Measurements from ENCODE around the gene SLC50A1. TPM values are rescaled to one million over a fixed set of nuclear protein-coding genes. Genes with fewer than 3 reads are reported as not detected.
A peak's percentile ranks its signal among the peaks of the same experiment; 100 is the strongest.

SLC50A1 gene
- total RNA-seq, 2 experiments from 2014 or later = 50.4 to 52.6 TPM

- Mint-ChIP-seq H3K4me1 (peaks cover 5% of the 10 kb centered on the region), H3K27ac (no peak overlapping the region), H3K9me3 (no peaks in the 10 kb centered on the region), H3K36me3 (ENCODE audit: low read depth) (no peaks in the 10 kb centered on the region), H3K4me3 (no peak overlapping the region), H3K27me3 (peaks cover 51% of the 10 kb centered on the region)
- POLR2A ChIA-PET = no interaction called here
- DNase-seq = no peak
- CTCF ChIA-PET = interaction anchor here (1.2 to 1.4 kb wide), 2 partner anchors 30 to 51 kb away, joined by 4 to 5 read pairs; partner anchors contain the start of gene KRTCAP2
Measured at GRCh38 chr1:155121249-155121648, 14.4 kb upstream of the SLC50A1 start.

- Mint-ChIP-seq H3K9me3 (no peaks in the 10 kb centered on the region), H3K27ac (no peak overlapping the region), H3K4me1 (peaks cover 14% of the 10 kb centered on the region), H3K36me3 (ENCODE audit: low read depth) (no peaks in the 10 kb centered on the region), H3K27me3 (peaks cover 56% of the 10 kb centered on the region), H3K4me3 (no peak overlapping the region)
- ChIA-PET CTCF (interaction anchor here (0.8 to 1.2 kb wide), 4 partner anchors 31 to 53 kb away, joined by 3 to 4 read pairs (median 4); partner anchors contain the start of gene KRTCAP2), POLR2A (no interaction called here)
- no peak for DNase-seq
Measured at GRCh38 chr1:155122308-155122707, 13.3 kb upstream of the SLC50A1 start.

DNA sequence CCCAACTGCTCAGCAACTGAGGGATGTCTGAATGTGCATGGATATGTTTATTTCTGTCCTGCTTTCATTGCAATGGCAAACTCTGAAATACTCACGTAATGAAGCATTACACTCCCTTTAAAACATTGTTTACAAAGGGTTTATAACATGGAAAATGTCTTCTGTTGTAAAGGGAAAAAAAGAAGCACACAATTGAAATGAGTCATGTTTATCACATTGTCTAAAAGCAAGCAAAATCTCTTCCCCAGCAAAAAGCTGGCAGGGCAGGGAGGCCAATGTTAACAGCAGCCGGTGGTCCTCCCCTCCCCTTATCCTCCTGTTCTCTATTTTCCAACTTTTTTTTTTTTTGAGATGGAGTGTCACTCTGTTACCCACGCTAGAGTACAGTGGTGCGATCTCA, 11.9 kb upstream of the SLC50A1 start:
- POLR2A ChIA-PET = no interaction called here
- no peak overlapping the region for H3K4me3 Mint-ChIP-seq
- DNase-seq = no peak
- no peaks in the 10 kb centered on the region for H3K36me3 Mint-ChIP-seq (ENCODE audit: low read depth)
- H3K27me3 Mint-ChIP-seq = peaks cover 65% of the 10 kb centered on the region
- CTCF ChIA-PET = no interaction called here
- H3K4me1 Mint-ChIP-seq = peaks cover 24% of the 10 kb centered on the region
- H3K9me3 Mint-ChIP-seq = no peaks in the 10 kb centered on the region
- H3K27ac Mint-ChIP-seq = no peak overlapping the region

- H3K4me1 Mint-ChIP-seq = peaks cover 29% of the 10 kb centered on the region
- H3K27me3 Mint-ChIP-seq = peaks cover 71% of the 10 kb centered on the region
- no peak for DNase-seq
- H3K27ac Mint-ChIP-seq = no peak overlapping the region
- no peaks in the 10 kb centered on the region for H3K36me3 Mint-ChIP-seq (ENCODE audit: low read depth)
- no peak overlapping the region for H3K4me3 Mint-ChIP-seq
- POLR2A ChIA-PET = no interaction called here
- CTCF ChIA-PET = interaction anchor here (1.0 to 1.4 kb wide), 3 partner anchors 29 to 43 kb away, joined by 3 to 6 read pairs (median 3); no protein-coding TSS in a partner anchor
- no peaks in the 10 kb centered on the region for H3K9me3 Mint-ChIP-seq
Measured at GRCh38 chr1:155124503-155125463, 10.9 kb upstream of the SLC50A1 start.

DNA sequence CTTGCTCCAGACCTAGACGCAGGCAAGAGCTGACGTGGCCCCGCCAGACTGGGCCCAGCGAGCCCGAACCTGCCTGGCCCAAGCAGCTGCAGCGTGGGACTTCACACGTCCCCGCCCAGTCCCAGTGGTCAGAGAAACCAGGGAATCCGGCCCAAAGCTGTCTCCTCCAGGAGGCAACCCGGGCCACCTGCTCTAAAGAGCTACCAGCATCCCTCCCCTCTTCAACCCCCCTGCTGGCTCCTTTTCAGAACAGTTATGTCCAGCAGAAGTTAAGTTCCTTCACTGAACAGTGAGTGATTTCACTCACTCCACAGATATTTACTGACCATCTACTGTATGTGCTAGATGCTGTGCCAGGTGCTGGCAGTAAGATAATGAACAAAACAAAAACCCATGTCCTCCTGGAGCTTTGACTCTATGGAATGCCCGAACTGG, 10.1 kb upstream of the SLC50A1 start:
- H3K27me3 Mint-ChIP-seq = peaks cover 69% of the 10 kb centered on the region
- POLR2A ChIA-PET = interaction anchor here (1.1 kb wide), 1 partner anchor 10 kb away, joined by 3 read pairs; the partner anchor contains the start of gene SLC50A1
- no peak overlapping the region for H3K27ac Mint-ChIP-seq
- peaks cover 29% of the 10 kb centered on the region for H3K4me1 Mint-ChIP-seq
- no peak overlapping the region for H3K4me3 Mint-ChIP-seq
- no peaks in the 10 kb centered on the region for H3K36me3 Mint-ChIP-seq (ENCODE audit: low read depth)
- CTCF ChIA-PET = interaction anchor here (0.9 to 1.4 kb wide), 4 partner anchors 30 to 43 kb away, joined by 3 to 6 read pairs (median 4); no protein-coding TSS in a partner anchor
- no peak for DNase-seq
- no peaks in the 10 kb centered on the region for H3K9me3 Mint-ChIP-seq

DNA sequence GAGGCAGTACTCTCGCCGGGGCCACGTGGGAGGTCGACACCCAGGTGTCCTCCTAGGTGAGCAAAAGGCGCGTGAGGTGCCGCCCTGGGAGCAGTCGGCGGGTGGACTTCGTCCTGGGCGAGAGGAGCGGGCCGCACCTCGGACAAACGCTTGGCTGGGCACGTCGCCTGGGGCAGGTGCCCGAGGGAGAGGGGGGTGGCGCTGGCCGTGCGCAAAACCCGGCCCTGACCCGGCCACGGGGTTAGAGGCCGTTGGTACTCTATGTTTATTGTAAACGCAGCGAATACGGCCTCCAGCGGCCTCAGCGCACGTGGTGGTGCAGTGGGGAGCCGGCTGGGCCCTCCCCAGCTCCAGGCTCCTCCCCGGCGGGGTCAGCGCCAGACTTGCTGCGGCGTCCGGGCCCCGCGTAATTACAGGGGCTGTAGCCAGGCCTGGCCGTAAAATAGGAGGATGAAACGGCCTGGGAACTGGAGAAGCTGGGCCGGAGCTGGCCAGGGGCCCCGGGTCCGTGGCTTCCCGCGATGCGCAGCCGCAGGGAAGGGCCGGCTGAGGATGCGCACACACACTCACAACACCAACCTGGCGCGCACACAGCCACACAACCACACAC, 9.6 kb upstream of the SLC50A1 start:
- peaks cover 29% of the 10 kb centered on the region for H3K4me1 Mint-ChIP-seq
- H3K27me3 Mint-ChIP-seq = peaks cover 71% of the 10 kb centered on the region

GRCh38 chr1:155126556-155127104, 9.0 kb upstream of the SLC50A1 start:
- Mint-ChIP-seq H3K36me3 (ENCODE audit: low read depth) (no peaks in the 10 kb centered on the region), H3K9me3 (no peaks in the 10 kb centered on the region), H3K27me3 (peaks cover 67% of the 10 kb centered on the region), H3K27ac (no peak overlapping the region), H3K4me1 (peaks cover 29% of the 10 kb centered on the region), H3K4me3 (peak overlapping the region; percentile 66)
- ChIA-PET POLR2A (interaction anchor here (1.1 kb wide), 1 partner anchor 9 kb away, joined by 3 read pairs; the partner anchor contains the start of gene SLC50A1), CTCF (interaction anchor here (1.4 kb wide), 1 partner anchor 46 kb away, joined by 3 read pairs; the partner anchor contains the start of gene KRTCAP2)
- no peak for DNase-seq

More for the DNA sequence above, 9.6 kb upstream of the SLC50A1 start:
- ChIA-PET CTCF (interaction anchor here (0.9 to 1.4 kb wide), 3 partner anchors 31 to 42 kb away, joined by 3 to 6 read pairs (median 4); no protein-coding TSS in a partner anchor), POLR2A (interaction anchor here (1.1 kb wide), 1 partner anchor 9 kb away, joined by 3 read pairs; the partner anchor contains the start of gene SLC50A1)
- Mint-ChIP-seq H3K36me3 (ENCODE audit: low read depth) (no peaks in the 10 kb centered on the region), H3K9me3 (no peaks in the 10 kb centered on the region), H3K4me3 (no peak overlapping the region), H3K27ac (no peak overlapping the region)
- no peak for DNase-seq

- ChIA-PET POLR2A (no interaction called here), CTCF (interaction anchor here (1.4 kb wide), 1 partner anchor 46 kb away, joined by 3 read pairs; the partner anchor contains the start of gene KRTCAP2)
- H3K4me1 Mint-ChIP-seq = peaks cover 31% of the 10 kb centered on the region
- no peak within 1 kb of the TSS for H3K27ac Mint-ChIP-seq
- DNase-seq = no peak
- H3K27me3 Mint-ChIP-seq = peaks cover 66% of the 10 kb centered on the region
- peaks cover 2% of the 10 kb centered on the region for H3K36me3 Mint-ChIP-seq (ENCODE audit: low read depth)
- H3K4me3 Mint-ChIP-seq = peak within 1 kb of the TSS; percentile 66
- no peaks in the 10 kb centered on the region for H3K9me3 Mint-ChIP-seq
Measured at GRCh38 chr1:155127105-155127966, 8.3 kb upstream of the SLC50A1 start, which contains the start of gene EFNA1. TSS of gene EFNA1 (plus strand) at chr1:155127876. CDS start at chr1:155127978, 102 bp downstream.

DNA sequence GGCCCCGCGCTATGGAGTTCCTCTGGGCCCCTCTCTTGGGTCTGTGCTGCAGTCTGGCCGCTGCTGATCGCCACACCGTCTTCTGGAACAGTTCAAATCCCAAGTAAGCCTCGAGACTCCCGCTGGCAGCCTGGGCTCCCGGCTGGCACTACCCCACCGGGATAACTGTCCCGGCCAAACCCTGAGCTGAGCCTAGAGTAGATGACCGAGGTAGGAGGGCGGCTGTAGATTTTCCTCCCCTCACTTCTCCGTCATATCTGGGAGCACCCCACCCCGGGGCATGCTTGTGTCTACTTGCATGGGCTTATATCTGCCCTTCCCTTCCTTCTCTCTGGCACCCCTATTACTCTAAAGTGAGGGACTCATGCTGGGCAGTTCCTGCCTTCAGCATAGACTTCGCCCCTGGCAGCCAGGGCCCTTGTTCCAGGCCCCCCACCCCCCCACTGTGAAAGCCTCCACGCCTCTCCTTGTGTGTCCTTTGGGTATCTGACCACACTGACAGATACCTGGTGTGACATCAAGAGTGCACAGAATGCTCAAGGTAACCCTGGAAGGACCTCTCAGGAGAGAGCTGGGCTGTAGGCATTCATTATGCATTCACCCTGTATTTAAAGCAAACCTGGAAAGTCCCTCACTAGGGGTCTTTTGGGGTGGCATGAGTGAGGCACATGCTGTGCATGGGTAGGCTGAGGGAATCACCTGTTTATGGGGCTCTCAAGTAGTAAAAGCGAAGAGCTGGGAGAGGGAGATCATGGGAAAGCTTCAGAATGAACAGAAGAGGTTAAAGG, 7.5 kb upstream of the SLC50A1 start:
- Mint-ChIP-seq H3K27me3 (peaks cover 60% of the 10 kb centered on the region), H3K4me3 (peak overlapping the region; percentile 50), H3K36me3 (ENCODE audit: low read depth) (peaks cover 2% of the 10 kb centered on the region), H3K9me3 (no peaks in the 10 kb centered on the region), H3K27ac (no peak overlapping the region), H3K4me1 (peaks cover 31% of the 10 kb centered on the region)
- CTCF ChIA-PET = interaction anchor here (0.6 to 1.4 kb wide), 3 partner anchors 23 to 114 kb away, joined by 3 read pairs; partner anchors contain the start of gene KRTCAP2
- POLR2A ChIA-PET = interaction anchor here (1.3 to 1.6 kb wide), 3 partner anchors 12 to 44 kb away, joined by 4 to 5 read pairs (median 4); partner anchors contain the start of gene KRTCAP2
- DNase-seq = no peak

- Mint-ChIP-seq H3K27ac (no peak overlapping the region), H3K36me3 (ENCODE audit: low read depth) (peaks cover 2% of the 10 kb centered on the region), H3K4me3 (no peak overlapping the region), H3K9me3 (no peaks in the 10 kb centered on the region), H3K4me1 (peaks cover 31% of the 10 kb centered on the region), H3K27me3 (peaks cover 56% of the 10 kb centered on the region)
- ChIA-PET POLR2A (interaction anchor here (1.3 to 1.6 kb wide), 3 partner anchors 13 to 44 kb away, joined by 4 to 5 read pairs (median 4); partner anchors contain the start of gene KRTCAP2), CTCF (interaction anchor here (0.6 kb wide), 1 partner anchor 23 kb away, joined by 3 read pairs; no protein-coding TSS in a partner anchor)
- DNase-seq = no peak
Measured at GRCh38 chr1:155128755-155129473, 6.7 kb upstream of the SLC50A1 start.

Data from activated CD4-positive, alpha-beta memory T cell treated with anti-CD3 and anti-CD28 coated beads, Interleukin-2, amount 10 ng/mL, durations not matched to agents 7 days and 5 days (primary cell).